GM12873 (cell line): Measurements from ENCODE around the gene CCDC63.

Source experiments
- TF ChIP-seq, protein P1 (sequence below): IDR thresholded peaks from 2 replicates; pipeline ENCODE4 v1.5.1; 2012; ENCODE audit warnings: low read depth, mild to moderate bottlenecking, moderate library complexity, low read length, control low read depth; ENCODE audit not compliant: insufficient read depth; ENCODE audit errors: missing control alignments

CCDC63 gene

DNA sequence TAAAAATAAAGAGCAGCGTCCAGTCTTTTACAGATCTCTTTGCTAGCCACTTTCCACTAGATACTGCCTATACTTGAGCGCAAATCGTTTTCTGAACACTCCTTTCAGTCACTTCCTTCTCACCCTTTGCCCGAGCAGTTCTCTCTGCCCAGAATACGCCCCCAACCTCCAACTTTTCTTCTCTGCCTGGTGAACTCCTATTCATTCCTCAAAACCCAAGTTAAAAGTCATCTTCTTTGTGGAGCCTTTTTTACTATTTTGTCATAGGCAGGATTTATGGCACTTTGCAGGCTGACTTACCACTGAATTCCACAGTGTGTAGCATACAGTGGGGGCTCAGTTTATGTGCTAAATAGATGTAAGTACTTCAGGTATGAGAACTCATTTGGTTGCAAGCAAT is 4.0 kb downstream of the CCDC63 start:
- TF ChIP-seq, protein P1, sequence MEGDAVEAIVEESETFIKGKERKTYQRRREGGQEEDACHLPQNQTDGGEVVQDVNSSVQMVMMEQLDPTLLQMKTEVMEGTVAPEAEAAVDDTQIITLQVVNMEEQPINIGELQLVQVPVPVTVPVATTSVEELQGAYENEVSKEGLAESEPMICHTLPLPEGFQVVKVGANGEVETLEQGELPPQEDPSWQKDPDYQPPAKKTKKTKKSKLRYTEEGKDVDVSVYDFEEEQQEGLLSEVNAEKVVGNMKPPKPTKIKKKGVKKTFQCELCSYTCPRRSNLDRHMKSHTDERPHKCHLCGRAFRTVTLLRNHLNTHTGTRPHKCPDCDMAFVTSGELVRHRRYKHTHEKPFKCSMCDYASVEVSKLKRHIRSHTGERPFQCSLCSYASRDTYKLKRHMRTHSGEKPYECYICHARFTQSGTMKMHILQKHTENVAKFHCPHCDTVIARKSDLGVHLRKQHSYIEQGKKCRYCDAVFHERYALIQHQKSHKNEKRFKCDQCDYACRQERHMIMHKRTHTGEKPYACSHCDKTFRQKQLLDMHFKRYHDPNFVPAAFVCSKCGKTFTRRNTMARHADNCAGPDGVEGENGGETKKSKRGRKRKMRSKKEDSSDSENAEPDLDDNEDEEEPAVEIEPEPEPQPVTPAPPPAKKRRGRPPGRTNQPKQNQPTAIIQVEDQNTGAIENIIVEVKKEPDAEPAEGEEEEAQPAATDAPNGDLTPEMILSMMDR, result no peak

DNA sequence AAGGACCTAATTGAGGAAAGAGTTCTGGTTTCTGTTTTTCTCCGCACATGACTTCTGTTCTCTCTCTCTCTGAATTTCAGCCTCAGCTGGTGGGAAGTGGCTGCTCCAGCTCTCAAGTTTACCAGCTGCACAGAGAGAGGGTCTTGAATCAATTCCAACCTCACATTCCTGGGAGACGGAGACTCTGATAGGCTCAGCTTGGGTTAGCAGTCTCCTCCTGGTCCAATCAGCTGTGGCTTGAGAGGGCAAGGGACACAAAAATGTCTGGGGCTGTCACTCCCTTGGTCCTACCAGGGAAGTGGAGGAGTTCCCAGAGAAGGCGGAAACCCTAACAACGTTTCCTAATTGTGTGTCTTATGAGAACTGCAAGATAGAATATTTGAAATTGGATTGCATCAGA is 7.0 kb downstream of the CCDC63 start:
- TF ChIP-seq, protein P1, result no peak

DNA sequence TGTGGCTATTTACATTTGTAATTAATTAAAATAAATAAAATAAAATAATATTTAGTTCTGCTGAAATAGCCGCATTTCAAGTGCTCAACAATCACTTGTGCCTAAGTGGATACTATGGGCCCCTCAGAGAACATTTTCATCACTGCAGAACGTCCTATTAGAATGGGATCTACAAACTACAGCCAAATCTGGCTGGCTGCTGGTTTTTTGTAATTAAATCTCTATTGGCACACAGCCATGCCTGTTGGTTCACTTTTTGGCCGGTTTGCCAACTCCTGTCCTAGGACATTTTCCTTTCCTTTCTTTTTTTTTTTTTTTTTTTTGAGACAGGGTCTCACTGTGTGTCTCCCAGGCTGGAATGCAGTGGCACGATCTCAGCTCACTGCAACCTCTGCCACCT is 9.8 kb downstream of the CCDC63 start:
- TF ChIP-seq, protein P1, result no peak

DNA sequence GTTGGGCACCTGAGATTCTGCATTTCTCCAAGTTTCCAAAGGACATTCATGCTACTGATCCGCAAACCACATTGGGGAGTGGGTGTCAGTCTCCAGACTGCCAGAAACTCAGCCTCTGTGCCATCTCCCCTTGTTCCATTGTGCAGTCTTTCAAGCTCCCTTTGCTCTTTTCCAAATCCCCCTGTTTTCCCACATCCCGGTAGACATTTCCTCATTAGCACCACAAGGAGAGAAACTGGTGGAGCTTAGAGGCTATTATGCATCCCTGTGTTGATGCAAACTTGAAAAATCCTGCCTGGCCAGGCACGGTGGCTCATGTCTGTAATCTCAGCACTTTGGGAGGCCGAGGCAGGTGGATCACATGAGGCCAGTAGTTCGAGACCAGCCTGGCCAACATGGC is 10.7 kb downstream of the CCDC63 start:
- TF ChIP-seq, protein P1, result no peak

DNA sequence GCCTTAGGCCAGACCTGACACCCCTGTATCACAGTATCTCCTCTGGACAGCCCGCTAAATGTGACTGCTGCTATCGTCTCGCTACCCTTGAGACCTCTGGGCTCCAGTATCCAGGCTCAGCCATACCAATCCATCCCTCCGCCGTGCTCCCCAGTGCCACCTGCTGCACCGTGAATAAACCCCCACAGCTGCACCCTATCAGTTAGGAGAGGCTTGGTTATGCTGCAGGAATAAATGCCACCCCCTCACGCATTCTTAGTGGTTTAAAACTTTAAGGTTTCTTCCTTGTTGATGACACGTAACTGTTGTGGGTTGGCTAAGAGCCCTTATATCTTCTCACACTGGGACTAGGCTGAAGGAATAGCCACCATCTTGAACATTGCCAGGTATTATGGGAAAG is 12.1 kb downstream of the CCDC63 start:
- TF ChIP-seq, protein P1, result no peak

DNA sequence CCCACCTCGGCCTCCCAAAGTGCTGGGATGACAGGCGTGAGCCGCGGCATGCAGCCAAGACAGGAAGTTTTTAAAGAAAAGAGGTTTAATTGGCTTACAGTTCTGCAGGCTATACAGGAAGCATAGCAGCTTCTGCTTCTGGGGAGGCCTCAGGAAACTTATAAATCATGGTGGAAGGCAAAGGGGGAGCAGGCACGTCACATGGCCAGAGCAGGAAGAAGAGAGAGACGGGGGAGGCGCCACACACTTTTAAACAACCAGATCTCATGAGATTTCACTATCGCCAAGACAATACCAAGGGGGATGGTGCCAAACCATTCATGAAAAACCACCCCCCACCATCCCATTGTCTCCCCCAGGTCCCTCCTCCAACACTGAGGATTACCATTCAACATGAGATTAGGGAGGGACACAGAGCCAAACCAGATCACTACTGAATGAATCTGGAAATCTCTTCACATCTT is 14.1 kb downstream of the CCDC63 start:
- TF ChIP-seq, protein P1, result no peak

DNA sequence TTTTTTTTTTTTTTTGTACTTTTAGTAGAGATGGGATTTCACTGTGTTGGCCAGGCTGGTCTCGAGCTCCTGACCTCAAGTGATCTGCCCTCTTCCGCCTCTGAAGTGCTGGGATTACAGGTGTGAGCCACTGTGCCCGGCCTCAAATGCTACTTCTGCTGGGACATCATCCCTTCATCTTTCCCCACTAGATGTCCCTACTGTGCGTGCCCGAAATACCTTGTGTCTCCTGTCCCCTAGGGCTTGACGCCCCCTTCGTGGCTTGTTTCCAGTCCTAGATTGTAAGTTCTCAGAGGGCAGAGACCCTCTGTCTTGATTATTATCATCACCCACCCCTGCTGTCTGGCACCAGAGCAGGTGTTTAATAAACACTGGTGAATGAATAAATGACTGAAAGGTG is 14.9 kb downstream of the CCDC63 start:
- TF ChIP-seq, protein P1, result peak; percentile 12
